GM12801 (cell line): ENCODE results near the gene LSM14A.

ENCODE experiments used
- TF ChIP-seq, protein P1 (sequence below): IDR thresholded peaks from one replicate; pipeline ENCODE4 v1.5.1; 2011; ENCODE audit warnings: control low read depth; ENCODE audit not compliant: insufficient read length; ENCODE audit errors: extremely low read depth

The LSM14A gene

DNA sequence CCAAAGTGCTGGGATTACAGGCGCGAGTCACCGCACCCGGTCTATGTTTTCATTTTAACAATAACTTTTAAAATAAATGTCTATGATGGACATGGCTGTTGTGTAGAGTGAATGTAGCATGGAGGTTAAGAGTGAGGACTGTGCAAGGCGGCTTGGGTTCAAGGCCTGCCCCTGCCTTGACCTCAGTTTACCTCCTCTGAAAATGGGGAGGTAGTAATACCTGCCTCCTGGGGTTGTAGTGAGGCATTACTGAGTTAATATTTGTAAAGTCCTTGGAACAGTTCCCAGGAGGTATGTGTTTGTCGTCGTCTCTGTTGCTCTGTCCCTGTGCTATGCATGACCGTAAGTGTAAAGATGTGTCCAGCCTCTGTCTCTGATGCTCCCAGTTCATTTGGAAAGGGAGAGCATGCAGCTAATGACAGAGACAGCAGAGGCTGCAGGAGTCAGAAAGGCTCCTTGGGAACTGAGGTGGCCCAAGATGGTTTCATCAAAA, 91.5 kb downstream of the LSM14A start:
- TF ChIP-seq, protein P1, sequence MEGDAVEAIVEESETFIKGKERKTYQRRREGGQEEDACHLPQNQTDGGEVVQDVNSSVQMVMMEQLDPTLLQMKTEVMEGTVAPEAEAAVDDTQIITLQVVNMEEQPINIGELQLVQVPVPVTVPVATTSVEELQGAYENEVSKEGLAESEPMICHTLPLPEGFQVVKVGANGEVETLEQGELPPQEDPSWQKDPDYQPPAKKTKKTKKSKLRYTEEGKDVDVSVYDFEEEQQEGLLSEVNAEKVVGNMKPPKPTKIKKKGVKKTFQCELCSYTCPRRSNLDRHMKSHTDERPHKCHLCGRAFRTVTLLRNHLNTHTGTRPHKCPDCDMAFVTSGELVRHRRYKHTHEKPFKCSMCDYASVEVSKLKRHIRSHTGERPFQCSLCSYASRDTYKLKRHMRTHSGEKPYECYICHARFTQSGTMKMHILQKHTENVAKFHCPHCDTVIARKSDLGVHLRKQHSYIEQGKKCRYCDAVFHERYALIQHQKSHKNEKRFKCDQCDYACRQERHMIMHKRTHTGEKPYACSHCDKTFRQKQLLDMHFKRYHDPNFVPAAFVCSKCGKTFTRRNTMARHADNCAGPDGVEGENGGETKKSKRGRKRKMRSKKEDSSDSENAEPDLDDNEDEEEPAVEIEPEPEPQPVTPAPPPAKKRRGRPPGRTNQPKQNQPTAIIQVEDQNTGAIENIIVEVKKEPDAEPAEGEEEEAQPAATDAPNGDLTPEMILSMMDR, result no peak

DNA sequence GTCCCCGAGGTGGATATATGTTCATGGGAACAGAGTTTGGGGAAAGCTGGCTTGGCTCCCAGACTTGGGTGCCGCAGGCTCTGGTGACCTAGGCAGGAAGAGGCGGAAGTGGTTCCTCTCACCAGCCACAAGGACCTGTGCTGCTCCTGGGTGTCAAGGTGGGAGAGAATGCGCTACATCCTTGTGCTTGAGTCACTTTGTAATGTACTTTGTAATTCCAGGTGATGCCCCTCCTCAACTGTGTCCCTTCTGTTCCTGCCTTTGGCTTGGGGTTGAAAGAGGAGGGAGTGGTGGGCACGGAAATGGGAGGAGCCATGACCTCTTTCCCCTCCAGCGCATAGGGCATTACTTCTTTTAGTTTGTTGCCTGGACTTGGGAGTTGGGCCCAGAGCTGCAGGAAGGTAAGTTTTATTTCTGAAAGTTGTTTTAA, 92.9 kb downstream of the LSM14A start:
- TF ChIP-seq, protein P1, result no peak

GRCh38 chr19:34269081-34269480, 96.8 kb downstream of the LSM14A start:
- TF ChIP-seq, protein P1, result no peak

DNA sequence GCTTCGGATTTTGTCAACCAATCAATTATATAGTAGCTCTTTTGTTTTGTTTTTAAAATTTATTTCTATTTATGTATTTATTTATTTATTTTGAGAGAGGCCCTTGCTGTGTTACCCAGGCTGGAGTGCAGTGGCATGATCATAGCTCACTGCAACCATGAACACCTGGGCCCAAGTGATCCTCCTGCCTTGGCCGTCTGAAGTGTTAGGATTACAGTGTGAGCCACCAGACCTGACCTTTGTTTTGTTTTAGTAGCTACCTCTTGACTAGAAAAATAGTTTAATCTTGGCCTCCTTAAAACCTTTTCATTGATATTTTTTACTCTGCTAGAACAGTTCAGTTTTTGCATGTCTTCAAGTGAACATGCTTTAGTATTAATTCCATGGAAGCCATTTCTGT, 97.2 kb downstream of the LSM14A start:
- TF ChIP-seq, protein P1, result no peak

- TF ChIP-seq, protein P1, result no peak
Measured at GRCh38 chr19:34269968-34270621, 97.8 kb downstream of the LSM14A start.

DNA sequence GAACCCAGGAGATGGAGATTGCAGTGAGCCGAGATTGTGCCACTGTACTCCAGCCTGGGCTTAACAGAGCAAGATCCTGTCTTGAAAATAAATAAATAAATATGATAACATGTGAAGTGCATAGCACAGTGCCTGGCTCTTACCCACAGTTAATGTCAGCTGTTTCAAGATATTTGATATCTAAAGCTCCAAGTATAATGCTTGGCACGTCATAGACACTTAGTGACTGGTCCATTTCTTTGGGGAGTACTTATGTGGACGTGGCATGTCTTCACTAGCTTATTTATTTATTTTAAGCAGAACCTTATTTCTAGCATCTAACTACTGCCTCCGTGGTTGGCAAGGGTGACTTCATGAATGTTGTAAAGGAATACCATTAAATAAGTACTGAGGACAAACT, 100.8 kb downstream of the LSM14A start:
- TF ChIP-seq, protein P1, result no peak

DNA sequence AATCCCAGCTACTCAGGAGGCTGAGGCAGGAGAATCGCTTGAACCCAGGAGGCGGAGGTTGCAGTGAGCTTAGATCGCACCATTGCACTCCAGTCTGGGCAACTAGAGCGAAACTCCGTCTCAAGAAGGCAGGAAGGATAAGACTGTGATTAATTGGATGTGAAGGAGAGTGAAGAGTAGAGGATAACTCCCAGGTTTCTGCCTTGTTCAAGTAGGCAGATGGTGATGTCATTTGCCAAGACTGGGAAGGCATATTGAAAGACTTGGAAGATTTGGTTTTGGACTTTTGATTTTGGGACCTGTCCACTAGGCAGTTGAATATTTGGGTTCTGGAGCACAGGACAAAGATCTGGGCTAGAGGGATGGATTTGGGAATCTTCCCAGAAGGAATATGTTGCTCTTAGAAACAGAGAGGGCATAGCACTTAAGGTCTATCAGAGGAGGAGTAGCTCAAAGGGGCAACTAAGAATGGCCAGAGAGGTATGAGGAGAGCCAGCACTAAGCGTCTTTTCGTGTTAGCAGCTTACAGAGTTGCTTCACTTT, 102.1 kb downstream of the LSM14A start:
- TF ChIP-seq, protein P1, result no peak
